Measurements from ENCODE around the gene TNRC6B. TPM values are rescaled to one million over a fixed set of nuclear protein-coding genes. Genes with fewer than 3 reads are reported as not detected.

Gene TNRC6B
- total RNA-seq, 1 experiment from 2014 or later: 62.7 TPM

- Histone ChIP-seq H3K9me3 (ENCODE audit: insufficient read depth, low read depth) (no peaks in the 10 kb centered on the region), H3F3A (ENCODE audit: insufficient read depth, low read depth) (peaks cover 10% of the 10 kb centered on the region; the same call in 1 of the 2 replicates), H3K27me3 (ENCODE audit: insufficient read depth, low read depth) (no peaks in the 10 kb centered on the region), H3K9me2 (ENCODE audit: insufficient read depth) (no peaks in the 10 kb centered on the region), H2AFZ (no peak overlapping the region), H3K79me2 (ENCODE audit: low read depth) (peaks cover 71% of the 10 kb centered on the region), H3K4me3 (no peak overlapping the region), H3K27ac (no peak overlapping the region), H4K20me1 (ENCODE audit: insufficient read depth) (peaks cover 29% of the 10 kb centered on the region), H3K4me2 (no peak overlapping the region), H3K36me3 (ENCODE audit: low read depth) (no peaks in the 10 kb centered on the region), H3K4me1 (replicated peaks; ENCODE audit: insufficient read depth) (peaks cover 17% of the 10 kb centered on the region)
- TF ChIP-seq EZH2 (IDR thresholded peaks at IDR 0.05; ENCODE audit: low read depth) (no peak), CTCF (conservative IDR thresholded peaks at IDR 0.05) (no peak)
- ChIA-PET POLR2A (ENCODE audit: unreplicated experiment) (no interaction called here), CTCF (no interaction called here)
- no peak for DNase-seq
- BruUV-seq (replicated peaks): no TSS peak
- intact Hi-C loops (cut with micrococcal nuclease; ENCODE audit: unreplicated experiment): no loop called here
Observed at GRCh38 chr22:40198733-40199132, 21.0 kb downstream of the TNRC6B start.

GRCh38 chr22:40199223-40199622 is 21.5 kb downstream of the TNRC6B start:
- TF ChIP-seq CTCF (conservative IDR thresholded peaks at IDR 0.05) (no peak), EZH2 (IDR thresholded peaks at IDR 0.05; ENCODE audit: low read depth) (no peak)
- no TSS peak for BruUV-seq (replicated peaks)
- Histone ChIP-seq H3K9me2 (ENCODE audit: insufficient read depth) (no peaks in the 10 kb centered on the region), H3K9me3 (ENCODE audit: insufficient read depth, low read depth) (no peaks in the 10 kb centered on the region), H4K20me1 (ENCODE audit: insufficient read depth) (peaks cover 31% of the 10 kb centered on the region), H3K27me3 (ENCODE audit: insufficient read depth, low read depth) (no peaks in the 10 kb centered on the region), H3K4me2 (no peak overlapping the region), H3K27ac (no peak overlapping the region), H3K79me2 (ENCODE audit: low read depth) (peaks cover 74% of the 10 kb centered on the region), H3K4me3 (no peak overlapping the region), H3K36me3 (ENCODE audit: low read depth) (no peaks in the 10 kb centered on the region), H3F3A (ENCODE audit: insufficient read depth, low read depth) (peaks cover 10% of the 10 kb centered on the region; the same call in 1 of the 2 replicates), H2AFZ (no peak overlapping the region), H3K4me1 (replicated peaks; ENCODE audit: insufficient read depth) (peaks cover 17% of the 10 kb centered on the region)
- intact Hi-C loops (cut with micrococcal nuclease; ENCODE audit: unreplicated experiment): no loop called here
- ChIA-PET POLR2A (ENCODE audit: unreplicated experiment) (no interaction called here), CTCF (no interaction called here)
- DNase-seq: no peak

GRCh38 chr22:40199852-40200251 is 22.1 kb downstream of the TNRC6B start:
- DNase-seq: no peak
- H3K79me2 ChIP-seq (ENCODE audit: low read depth): peaks cover 80% of the 10 kb centered on the region
- no peak overlapping the region for H2AFZ ChIP-seq
- H3K4me1 ChIP-seq (replicated peaks; ENCODE audit: insufficient read depth): peaks cover 17% of the 10 kb centered on the region
- no peaks in the 10 kb centered on the region for H3K36me3 ChIP-seq (ENCODE audit: low read depth)
- intact Hi-C loops (cut with micrococcal nuclease; ENCODE audit: unreplicated experiment): no loop called here
- no peak for TF ChIP-seq CTCF (conservative IDR thresholded peaks at IDR 0.05)
- TF ChIP-seq EZH2 (IDR thresholded peaks at IDR 0.05; ENCODE audit: low read depth): no peak
- H3K4me2 ChIP-seq: no peak overlapping the region
- no peaks in the 10 kb centered on the region for H3K27me3 ChIP-seq (ENCODE audit: insufficient read depth, low read depth)
- H4K20me1 ChIP-seq (ENCODE audit: insufficient read depth): peaks cover 38% of the 10 kb centered on the region
- H3K4me3 ChIP-seq: no peak overlapping the region
- H3K9me2 ChIP-seq (ENCODE audit: insufficient read depth): no peaks in the 10 kb centered on the region
- H3K27ac ChIP-seq: no peak overlapping the region
- ChIA-PET POLR2A (ENCODE audit: unreplicated experiment) (interaction anchor here (0.7 kb wide), 1 partner anchor 108 kb away, joined by 6 read pairs; no protein-coding TSS in a partner anchor), CTCF (interaction anchor here (0.6 kb wide), 1 partner anchor 163 kb away, joined by 3 read pairs; no protein-coding TSS in a partner anchor)
- H3K9me3 ChIP-seq (ENCODE audit: insufficient read depth, low read depth): no peaks in the 10 kb centered on the region
- BruUV-seq (replicated peaks): no TSS peak
- H3F3A ChIP-seq (ENCODE audit: insufficient read depth, low read depth): peaks cover 10% of the 10 kb centered on the region; the same call in 1 of the 2 replicates

All from PC-9 (cell line).